Vagina (tissue), 2 donors: ENCODE results near the gene HDAC10. TPM values are rescaled to one million over a fixed set of nuclear protein-coding genes. Genes with fewer than 3 reads are reported as not detected.

Source experiments
- DNase-seq, 2 donors: peaks; one replicate each; pipeline ENCODE4 v3.0.0-alpha.2; 2017; ENCODE audit errors: extremely low spot score in 2 of 2
- H3K27ac ChIP-seq: fragments of 200-600 bp; sonication (generic); one replicate; pipeline ENCODE4 v1.5.1; 2019
- H3K27me3 ChIP-seq: fragments of 200-600 bp; sonication (generic); one replicate; pipeline ENCODE4 v1.5.1; 2019
- H3K36me3 ChIP-seq, 2 donors: fragments of 200-600 bp; sonication (generic); one replicate each; pipeline ENCODE4 v1.5.1; 2017 to 2019
- H3K4me1 ChIP-seq: fragments of 200-600 bp; sonication (generic); one replicate; pipeline ENCODE4 v1.5.1; 2019
- H3K4me3 ChIP-seq, 2 donors: fragments of 200-600 bp; sonication (generic); 1 replicate in 1 of 2; 2 replicates in 1 of 2; pipeline ENCODE4 v1.5.1; 2016 to 2019
- H3K9me3 ChIP-seq: fragments of 200-600 bp; sonication (generic); one replicate; pipeline ENCODE4 v1.5.1; 2019
- POLR2A ChIP-seq, 2 donors: fragments of 450-650 bp; IDR thresholded peaks; one replicate each; pipeline ENCODE4 v1.6.1; 2017; ENCODE audit warnings: antibody characterized with exemption in 2 of 2, mild to moderate bottlenecking in 2 of 2, moderate library complexity in 2 of 2
- POLR2AphosphoS5 ChIP-seq, 2 donors: sonication (generic); formaldehyde crosslinking; IDR thresholded peaks; one replicate each; pipeline ENCODE4 v1.9.0; 2017; ENCODE audit warnings: antibody characterized with exemption in 2 of 2, mild to moderate bottlenecking in 2 of 2, low read depth in 1 of 2; ENCODE audit not compliant: insufficient read depth in 1 of 2
- intact Hi-C: fragments of 100-400 bp; cut with DNase I; formaldehyde crosslinking; loops from one replicate; pipeline ENCODE4 v1.15.1; 2023
- total RNA-seq: library from RNA; depleted of rRNA; stranded (reverse); fragments of >200 nt; gene quantifications from one replicate; pipeline ENCODE4 v1.2.3, GENCODE V29; 2016
- TF ChIP-seq, protein P1 (sequence below), 3 experiments: fragments of 450-650 bp in 2 of 3; fragments of 200-600 bp in 1 of 3; sonication (generic) in 1 of 3; IDR thresholded peaks; one replicate each; pipeline ENCODE4 v1.5.1; 2017 to 2019; ENCODE audit warnings: antibody characterized with exemption in 3 of 3, mild to moderate bottlenecking in 2 of 3, moderate library complexity in 2 of 3

The HDAC10 gene
- total RNA-seq, 1 donor from 2014 or later = 29.2 TPM

GRCh38 chr22:50250249-50250554 is 863 bp downstream of the HDAC10 start:
- peaks cover 56% of the 10 kb centered on the region for H3K4me1 ChIP-seq
- TF ChIP-seq, protein P1, sequence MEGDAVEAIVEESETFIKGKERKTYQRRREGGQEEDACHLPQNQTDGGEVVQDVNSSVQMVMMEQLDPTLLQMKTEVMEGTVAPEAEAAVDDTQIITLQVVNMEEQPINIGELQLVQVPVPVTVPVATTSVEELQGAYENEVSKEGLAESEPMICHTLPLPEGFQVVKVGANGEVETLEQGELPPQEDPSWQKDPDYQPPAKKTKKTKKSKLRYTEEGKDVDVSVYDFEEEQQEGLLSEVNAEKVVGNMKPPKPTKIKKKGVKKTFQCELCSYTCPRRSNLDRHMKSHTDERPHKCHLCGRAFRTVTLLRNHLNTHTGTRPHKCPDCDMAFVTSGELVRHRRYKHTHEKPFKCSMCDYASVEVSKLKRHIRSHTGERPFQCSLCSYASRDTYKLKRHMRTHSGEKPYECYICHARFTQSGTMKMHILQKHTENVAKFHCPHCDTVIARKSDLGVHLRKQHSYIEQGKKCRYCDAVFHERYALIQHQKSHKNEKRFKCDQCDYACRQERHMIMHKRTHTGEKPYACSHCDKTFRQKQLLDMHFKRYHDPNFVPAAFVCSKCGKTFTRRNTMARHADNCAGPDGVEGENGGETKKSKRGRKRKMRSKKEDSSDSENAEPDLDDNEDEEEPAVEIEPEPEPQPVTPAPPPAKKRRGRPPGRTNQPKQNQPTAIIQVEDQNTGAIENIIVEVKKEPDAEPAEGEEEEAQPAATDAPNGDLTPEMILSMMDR (IDR thresholded peaks at IDR 0.05) = no peak
- TF ChIP-seq POLR2A (IDR thresholded peaks at IDR 0.05) (no peak), POLR2AphosphoS5 (IDR thresholded peaks at IDR 0.05; ENCODE audit: insufficient read depth in 1 of 2, low read depth in 1 of 2) (no peak)
- no peaks in the 10 kb centered on the region for H3K27me3 ChIP-seq
- intact Hi-C loops = loop anchor here (5.0 kb wide), 2 partner anchors 77 to 92 kb away; partner anchors contain the start of genes DENND6B and PPP6R2
- H3K27ac ChIP-seq = peak overlapping the region; percentile 79
- peak overlapping the region; percentile 60 to 88 for H3K4me3 ChIP-seq
- H3K36me3 ChIP-seq = peaks cover 0 to 10% of the 10 kb centered on the region in 2 donors
- DNase-seq = no peak
- no peaks in the 10 kb centered on the region for H3K9me3 ChIP-seq

DNA sequence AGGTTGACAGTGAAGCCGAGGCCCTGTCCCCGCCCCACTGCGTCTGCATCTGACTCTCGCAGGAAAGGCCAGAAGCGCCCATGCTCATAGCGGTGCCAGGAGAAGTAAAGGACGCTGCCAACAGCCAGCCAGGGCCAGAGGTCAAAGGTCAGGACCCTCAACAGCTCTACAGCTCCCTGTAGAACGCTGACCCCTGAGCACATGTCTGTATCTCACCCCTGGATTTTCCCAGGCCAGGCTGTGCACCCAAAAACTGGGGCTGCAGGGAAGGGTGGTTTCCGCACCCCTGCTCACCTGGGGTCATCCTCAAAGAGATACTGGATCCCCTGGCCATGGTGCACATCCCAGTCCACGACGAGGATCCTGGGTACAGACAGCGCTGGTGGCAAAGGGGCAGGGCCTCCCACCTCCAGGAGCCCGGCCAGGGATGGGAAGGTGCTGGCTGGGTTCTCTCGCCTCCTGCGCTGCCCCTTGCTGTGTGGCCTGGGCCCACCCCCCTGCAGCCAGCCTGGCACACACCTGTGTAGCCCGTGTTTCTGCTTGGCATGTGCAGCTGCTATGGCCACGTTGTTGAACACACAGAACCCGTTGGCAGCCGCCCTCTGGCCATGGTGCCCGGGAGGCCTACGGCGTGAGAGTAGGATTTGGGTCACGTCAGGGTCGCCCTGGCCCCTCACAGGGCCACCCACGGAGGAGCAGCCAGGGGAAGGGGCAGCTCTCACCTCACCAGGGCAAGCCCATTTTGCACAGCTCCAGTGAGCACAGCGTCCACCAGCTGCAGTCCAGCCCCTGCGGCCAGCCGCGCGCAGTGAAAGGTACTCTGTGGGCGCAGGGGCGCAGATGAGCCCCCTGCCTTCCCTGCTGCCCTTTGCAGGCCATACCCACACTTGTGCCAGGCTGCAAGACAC is 1.5 kb downstream of the HDAC10 start:
- Histone ChIP-seq H3K4me3 (peak overlapping the region; percentile 60 to 88), H3K27me3 (no peaks in the 10 kb centered on the region), H3K36me3 (peaks cover 0 to 10% of the 10 kb centered on the region in 2 donors), H3K27ac (no peak overlapping the region), H3K9me3 (no peaks in the 10 kb centered on the region), H3K4me1 (peaks cover 57% of the 10 kb centered on the region)
- TF ChIP-seq POLR2A (IDR thresholded peaks at IDR 0.05) (no peak), POLR2AphosphoS5 (IDR thresholded peaks at IDR 0.05; ENCODE audit: insufficient read depth in 1 of 2, low read depth in 1 of 2) (no peak)
- TF ChIP-seq, protein P1 (IDR thresholded peaks at IDR 0.05) = no peak
- intact Hi-C loops = loop anchor here (5.0 kb wide), 2 partner anchors 78 to 93 kb away; partner anchors contain the start of genes DENND6B and PPP6R2
- DNase-seq = no peak

- Histone ChIP-seq H3K27me3 (no peaks in the 10 kb centered on the region), H3K9me3 (no peaks in the 10 kb centered on the region), H3K36me3 (peaks cover 0 to 10% of the 10 kb centered on the region in 2 donors), H3K4me1 (peaks cover 67% of the 10 kb centered on the region), H3K27ac (no peak overlapping the region), H3K4me3 (no peak overlapping the region)
- intact Hi-C loops = no loop called here
- no peak for DNase-seq
- TF ChIP-seq POLR2A (IDR thresholded peaks at IDR 0.05) (no peak), POLR2AphosphoS5 (IDR thresholded peaks at IDR 0.05; ENCODE audit: insufficient read depth in 1 of 2, low read depth in 1 of 2) (no peak)
- TF ChIP-seq, protein P1 (IDR thresholded peaks at IDR 0.05) = no peak
These were observed 2.6 kb downstream of the HDAC10 start for GRCh38 chr22:50248196-50249081.

DNA sequence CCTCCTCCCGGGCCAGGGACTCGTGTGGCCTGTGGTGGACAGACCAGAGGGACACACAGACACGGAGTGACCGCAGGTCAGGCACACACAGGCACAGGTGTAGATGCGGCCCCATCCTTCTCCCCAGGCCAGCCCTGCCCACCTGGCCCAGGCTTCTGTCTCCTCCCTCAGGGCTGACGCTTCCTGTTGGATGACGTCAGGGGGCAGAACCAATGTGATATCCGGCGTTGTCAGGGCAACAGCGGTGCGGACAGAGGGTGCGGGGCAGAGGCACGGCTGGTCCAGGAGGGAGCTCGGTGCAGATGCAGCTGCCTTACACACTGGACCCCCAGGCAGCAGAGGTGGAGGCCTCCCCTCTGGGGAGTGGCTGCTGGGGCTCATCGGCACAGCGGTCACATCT is 3.3 kb downstream of the HDAC10 start:
- Histone ChIP-seq H3K27ac (no peak overlapping the region), H3K27me3 (no peaks in the 10 kb centered on the region), H3K4me3 (no peak overlapping the region), H3K4me1 (peaks cover 74% of the 10 kb centered on the region), H3K9me3 (no peaks in the 10 kb centered on the region), H3K36me3 (peaks cover 0 to 10% of the 10 kb centered on the region in 2 donors)
- intact Hi-C loops = no loop called here
- DNase-seq = no peak
- TF ChIP-seq, protein P1 (IDR thresholded peaks at IDR 0.05) = no peak
- TF ChIP-seq POLR2A (IDR thresholded peaks at IDR 0.05) (no peak), POLR2AphosphoS5 (IDR thresholded peaks at IDR 0.05; ENCODE audit: insufficient read depth in 1 of 2, low read depth in 1 of 2) (no peak)
